ENCODE results near the gene ARHGEF17.

Gene ARHGEF17

DNA sequence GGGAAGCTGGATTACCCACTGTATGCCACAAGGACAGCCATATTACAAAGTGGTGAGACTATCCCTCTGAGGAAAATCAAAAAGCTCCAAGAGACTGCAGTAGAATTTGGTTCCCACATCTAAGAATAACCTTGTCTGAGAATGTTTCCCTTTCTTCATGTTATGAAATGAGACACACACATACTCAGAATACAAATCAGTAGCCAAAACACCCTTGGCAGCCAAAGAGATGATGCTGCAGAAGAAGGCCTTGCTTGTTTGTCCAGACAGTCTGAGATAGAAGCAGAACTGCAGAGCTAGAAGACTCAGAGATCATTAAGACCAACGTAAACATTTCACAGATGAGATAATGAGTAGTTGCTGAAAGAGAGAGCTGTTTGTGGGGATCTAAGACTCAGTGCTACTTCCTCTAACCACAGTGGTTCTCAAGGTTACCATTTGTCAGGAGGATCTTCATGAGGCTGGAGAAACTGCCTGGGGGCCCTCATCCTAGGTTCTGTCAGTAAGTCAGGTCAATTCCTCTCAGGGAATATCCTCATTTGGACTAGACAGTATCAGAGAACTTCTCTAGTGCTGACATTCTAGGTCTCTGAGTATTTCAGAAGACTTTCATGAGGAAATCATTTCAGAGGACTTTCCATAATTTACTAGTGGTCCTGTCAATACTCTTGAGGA is 107.0 kb downstream of the ARHGEF17 start:
- H3K4me3 ChIP-seq (ENCODE audit: low read depth, low read length), result no peak overlapping the region
- no peaks in the 10 kb centered on the region for H3K9me3 ChIP-seq (ENCODE audit: control insufficient read depth, insufficient read depth, low read depth, low read length)
- H3K27ac ChIP-seq (ENCODE audit: extremely low read depth, low read depth, low read length), result no peak overlapping the region
- POLR2A ChIA-PET, result interaction anchor here (0.6 kb wide), 1 partner anchor 108 kb away, joined by 3 read pairs; no protein-coding TSS in a partner anchor
- peak; percentile 65 for TF ChIP-seq SP7 (tag by site-specific recombination; IDR thresholded peaks at IDR 0.05)
- TF ChIP-seq, protein P1, sequence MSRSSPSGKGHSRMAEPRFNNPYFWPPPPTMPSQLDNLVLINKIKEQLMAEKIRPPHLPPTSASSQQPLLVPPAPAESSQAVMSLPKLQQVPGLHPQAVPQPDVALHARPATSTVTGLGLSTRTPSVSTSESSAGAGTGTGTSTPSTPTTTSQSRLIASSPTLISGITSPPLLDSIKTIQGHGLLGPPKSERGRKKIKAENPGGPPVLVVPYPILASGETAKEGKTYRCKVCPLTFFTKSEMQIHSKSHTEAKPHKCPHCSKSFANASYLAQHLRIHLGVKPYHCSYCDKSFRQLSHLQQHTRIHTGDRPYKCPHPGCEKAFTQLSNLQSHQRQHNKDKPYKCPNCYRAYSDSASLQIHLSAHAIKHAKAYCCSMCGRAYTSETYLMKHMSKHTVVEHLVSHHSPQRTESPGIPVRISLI (tag by site-specific recombination; IDR thresholded peaks at IDR 0.05), result no peak
- no peak for TF ChIP-seq ZNF76 (tag by site-specific recombination; IDR thresholded peaks at IDR 0.05; ENCODE audit: borderline replicate concordance, low read depth)
- H3K36me3 ChIP-seq (ENCODE audit: control insufficient read depth in 2 of 2, insufficient read depth in 1 of 2, low read length in 2 of 2), result peaks cover 0 to 24% of the 10 kb centered on the region in 2 experiments; a peak in 2 of 3 replicates
- H3K4me1 ChIP-seq (ENCODE audit: control insufficient read depth, insufficient read depth, low read length), result no peaks in the 10 kb centered on the region
- CTCF ChIA-PET, result interaction anchor here (1.2 to 2.4 kb wide), 7 partner anchors 12 to 246 kb away, joined by 3 to 16 read pairs (median 5); no protein-coding TSS in a partner anchor

DNA sequence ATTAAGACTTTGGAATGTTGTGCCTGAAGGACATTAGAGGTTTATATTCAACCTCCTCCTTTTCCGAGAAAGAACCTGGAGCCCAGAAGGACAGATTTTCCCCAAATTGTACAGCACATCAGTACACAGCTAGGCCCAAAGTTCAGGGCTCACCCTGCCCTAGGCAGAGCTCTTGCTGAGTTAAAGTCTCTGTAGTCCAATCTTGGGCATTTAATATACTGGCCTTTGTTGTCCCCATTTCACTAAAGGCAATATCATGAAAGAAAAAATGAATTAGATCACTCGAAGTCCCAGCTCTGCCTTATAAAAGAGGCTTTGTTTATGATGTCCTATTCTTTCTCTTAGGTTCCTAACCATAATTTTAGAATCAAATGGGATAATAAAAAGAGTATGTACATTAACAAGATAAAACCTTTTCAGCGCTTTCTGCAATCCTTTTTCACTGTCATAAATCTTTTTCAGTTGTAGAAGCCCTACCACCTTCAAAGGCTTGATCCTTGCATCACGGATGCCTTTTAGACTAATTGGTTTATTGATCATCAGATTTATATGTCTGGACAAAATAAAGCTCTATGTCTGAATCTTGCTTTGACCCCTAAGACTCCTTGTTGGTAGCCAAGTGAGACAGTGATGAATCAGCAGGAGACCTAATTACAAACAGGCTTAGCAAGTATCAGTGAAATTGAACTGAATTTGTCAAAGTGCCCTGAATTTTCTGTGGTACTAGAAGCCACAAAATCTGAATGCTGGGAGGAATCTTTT is 108.0 kb downstream of the ARHGEF17 start:
- no peak overlapping the region for H3K27ac ChIP-seq (ENCODE audit: extremely low read depth, low read depth, low read length)
- peaks cover 0 to 19% of the 10 kb centered on the region in 2 experiments; a peak in 1 of 3 replicates for H3K36me3 ChIP-seq (ENCODE audit: control insufficient read depth in 2 of 2, insufficient read depth in 1 of 2, low read length in 2 of 2)
- H3K4me1 ChIP-seq (ENCODE audit: control insufficient read depth, insufficient read depth, low read length), result no peaks in the 10 kb centered on the region
- H3K9me3 ChIP-seq (ENCODE audit: control insufficient read depth, insufficient read depth, low read depth, low read length), result no peaks in the 10 kb centered on the region
- POLR2A ChIA-PET, result interaction anchor here (0.6 kb wide), 3 partner anchors 9 to 280 kb away, joined by 3 to 5 read pairs (median 3); no protein-coding TSS in a partner anchor
- H3K4me3 ChIP-seq (ENCODE audit: low read depth, low read length), result no peak overlapping the region
- TF ChIP-seq, protein P2, sequence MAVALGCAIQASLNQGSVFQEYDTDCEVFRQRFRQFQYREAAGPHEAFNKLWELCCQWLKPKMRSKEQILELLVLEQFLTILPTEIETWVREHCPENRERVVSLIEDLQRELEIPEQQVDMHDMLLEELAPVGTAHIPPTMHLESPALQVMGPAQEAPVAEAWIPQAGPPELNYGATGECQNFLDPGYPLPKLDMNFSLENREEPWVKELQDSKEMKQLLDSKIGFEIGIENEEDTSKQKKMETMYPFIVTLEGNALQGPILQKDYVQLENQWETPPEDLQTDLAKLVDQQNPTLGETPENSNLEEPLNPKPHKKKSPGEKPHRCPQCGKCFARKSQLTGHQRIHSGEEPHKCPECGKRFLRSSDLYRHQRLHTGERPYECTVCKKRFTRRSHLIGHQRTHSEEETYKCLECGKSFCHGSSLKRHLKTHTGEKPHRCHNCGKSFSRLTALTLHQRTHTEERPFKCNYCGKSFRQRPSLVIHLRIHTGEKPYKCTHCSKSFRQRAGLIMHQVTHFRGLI (tag by site-specific recombination; IDR thresholded peaks at IDR 0.05), result peak; percentile 59; the same call in 1 of the 2 replicates
- TF ChIP-seq, protein P3, sequence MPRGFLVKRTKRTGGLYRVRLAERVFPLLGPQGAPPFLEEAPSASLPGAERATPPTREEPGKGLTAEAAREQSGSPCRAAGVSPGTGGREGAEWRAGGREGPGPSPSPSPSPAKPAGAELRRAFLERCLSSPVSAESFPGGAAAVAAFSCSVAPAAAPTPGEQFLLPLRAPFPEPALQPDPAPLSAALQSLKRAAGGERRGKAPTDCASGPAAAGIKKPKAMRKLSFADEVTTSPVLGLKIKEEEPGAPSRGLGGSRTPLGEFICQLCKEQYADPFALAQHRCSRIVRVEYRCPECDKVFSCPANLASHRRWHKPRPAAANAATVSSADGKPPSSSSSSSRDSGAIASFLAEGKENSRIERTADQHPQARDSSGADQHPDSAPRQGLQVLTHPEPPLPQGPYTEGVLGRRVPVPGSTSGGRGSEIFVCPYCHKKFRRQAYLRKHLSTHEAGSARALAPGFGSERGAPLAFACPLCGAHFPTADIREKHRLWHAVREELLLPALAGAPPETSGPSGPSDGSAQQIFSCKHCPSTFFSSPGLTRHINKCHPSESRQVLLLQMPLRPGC (tag by site-specific recombination; IDR thresholded peaks at IDR 0.05), result no peak
- TF ChIP-seq, protein P4, sequence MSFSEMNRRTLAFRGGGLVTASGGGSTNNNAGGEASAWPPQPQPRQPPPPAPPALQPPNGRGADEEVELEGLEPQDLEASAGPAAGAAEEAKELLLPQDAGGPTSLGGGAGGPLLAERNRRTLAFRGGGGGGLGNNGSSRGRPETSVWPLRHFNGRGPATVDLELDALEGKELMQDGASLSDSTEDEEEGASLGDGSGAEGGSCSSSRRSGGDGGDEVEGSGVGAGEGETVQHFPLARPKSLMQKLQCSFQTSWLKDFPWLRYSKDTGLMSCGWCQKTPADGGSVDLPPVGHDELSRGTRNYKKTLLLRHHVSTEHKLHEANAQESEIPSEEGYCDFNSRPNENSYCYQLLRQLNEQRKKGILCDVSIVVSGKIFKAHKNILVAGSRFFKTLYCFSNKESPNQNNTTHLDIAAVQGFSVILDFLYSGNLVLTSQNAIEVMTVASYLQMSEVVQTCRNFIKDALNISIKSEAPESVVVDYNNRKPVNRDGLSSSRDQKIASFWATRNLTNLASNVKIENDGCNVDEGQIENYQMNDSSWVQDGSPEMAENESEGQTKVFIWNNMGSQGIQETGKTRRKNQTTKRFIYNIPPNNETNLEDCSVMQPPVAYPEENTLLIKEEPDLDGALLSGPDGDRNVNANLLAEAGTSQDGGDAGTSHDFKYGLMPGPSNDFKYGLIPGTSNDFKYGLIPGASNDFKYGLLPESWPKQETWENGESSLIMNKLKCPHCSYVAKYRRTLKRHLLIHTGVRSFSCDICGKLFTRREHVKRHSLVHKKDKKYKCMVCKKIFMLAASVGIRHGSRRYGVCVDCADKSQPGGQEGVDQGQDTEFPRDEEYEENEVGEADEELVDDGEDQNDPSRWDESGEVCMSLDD (tag by site-specific recombination; IDR thresholded peaks at IDR 0.05), result no peak
- no peak for TF ChIP-seq ZNF830 (tag by site-specific recombination; IDR thresholded peaks at IDR 0.05; ENCODE audit: low read depth)
- no peak for TF ChIP-seq ZFP3 (tag by site-specific recombination; IDR thresholded peaks at IDR 0.05; ENCODE audit: low read depth)
- no peak for TF ChIP-seq ZNF529 (tag by site-specific recombination; IDR thresholded peaks at IDR 0.05; ENCODE audit: insufficient replicate concordance)
- no peak for TF ChIP-seq ZSCAN16 (tag by site-specific recombination; IDR thresholded peaks at IDR 0.05)
- 0 out of 2 replicates have a peak, but pooled peaks have one; percentile 53 for TF ChIP-seq TCF7L2 (IDR thresholded peaks at IDR 0.05; ENCODE audit: borderline replicate concordance, low read depth, low read length)
- no peak for TF ChIP-seq ZNF48 (tag by site-specific recombination; IDR thresholded peaks at IDR 0.05)
- TF ChIP-seq, protein P5, sequence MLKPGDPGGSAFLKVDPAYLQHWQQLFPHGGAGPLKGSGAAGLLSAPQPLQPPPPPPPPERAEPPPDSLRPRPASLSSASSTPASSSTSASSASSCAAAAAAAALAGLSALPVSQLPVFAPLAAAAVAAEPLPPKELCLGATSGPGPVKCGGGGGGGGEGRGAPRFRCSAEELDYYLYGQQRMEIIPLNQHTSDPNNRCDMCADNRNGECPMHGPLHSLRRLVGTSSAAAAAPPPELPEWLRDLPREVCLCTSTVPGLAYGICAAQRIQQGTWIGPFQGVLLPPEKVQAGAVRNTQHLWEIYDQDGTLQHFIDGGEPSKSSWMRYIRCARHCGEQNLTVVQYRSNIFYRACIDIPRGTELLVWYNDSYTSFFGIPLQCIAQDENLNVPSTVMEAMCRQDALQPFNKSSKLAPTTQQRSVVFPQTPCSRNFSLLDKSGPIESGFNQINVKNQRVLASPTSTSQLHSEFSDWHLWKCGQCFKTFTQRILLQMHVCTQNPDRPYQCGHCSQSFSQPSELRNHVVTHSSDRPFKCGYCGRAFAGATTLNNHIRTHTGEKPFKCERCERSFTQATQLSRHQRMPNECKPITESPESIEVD (tag by site-specific recombination; IDR thresholded peaks at IDR 0.05), result 0 out of 2 replicates have a peak, but pooled peaks have one; percentile 27
- CTCF ChIA-PET, result interaction anchor here (0.9 to 1.7 kb wide), 3 partner anchors 65 to 245 kb away, joined by 3 to 4 read pairs (median 3); no protein-coding TSS in a partner anchor
